ENCODE results near the gene IGFLR1. TPM values are rescaled to one million over a fixed set of nuclear protein-coding genes. Genes with fewer than 3 reads are reported as not detected.
A peak's percentile ranks its signal among the peaks of the same experiment; 100 is the strongest.

IGFLR1 gene
- total and polyA plus RNA-seq, 9 of the 15 experiments (the other 6 are each of a cell fraction or from before 2014, with no cell fraction given), result 1.0 to 14.3 (median 4.6) TPM

DNA sequence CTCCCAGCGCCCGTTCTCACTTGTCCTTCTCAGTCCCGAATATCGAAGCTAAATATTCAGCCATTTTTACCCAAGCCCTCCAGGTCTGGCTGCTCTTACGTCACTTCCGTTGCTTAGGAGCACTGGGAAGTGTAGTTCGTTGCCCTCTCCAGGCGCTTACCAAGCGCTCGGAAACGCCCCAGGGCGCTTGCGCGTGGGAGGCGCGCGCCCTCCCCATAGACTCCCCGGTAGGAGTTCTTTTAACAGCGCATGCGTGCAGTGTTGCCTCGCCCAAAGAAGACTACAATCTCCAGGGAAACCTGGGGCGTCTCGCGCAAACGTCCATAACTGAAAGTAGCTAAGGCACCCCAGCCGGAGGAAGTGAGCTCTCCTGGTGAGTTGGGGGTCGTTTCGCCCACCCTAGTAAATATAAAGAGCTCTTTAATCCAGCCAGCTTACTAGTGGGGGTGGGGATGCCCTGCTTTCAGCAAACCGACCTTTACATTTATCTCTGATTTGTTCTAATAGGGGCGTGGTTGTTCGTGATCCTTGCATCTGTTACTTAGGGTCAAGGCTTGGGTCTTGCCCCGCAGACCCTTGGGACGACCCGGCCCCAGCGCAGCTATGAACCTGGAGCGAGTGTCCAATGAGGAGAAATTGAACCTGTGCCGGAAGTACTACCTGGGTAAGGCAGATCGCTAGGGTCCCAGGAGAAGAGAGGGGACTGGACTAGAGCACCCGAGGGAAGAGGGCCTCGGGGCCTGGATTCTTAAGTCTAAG lies 3.3 kb upstream of the IGFLR1 start, which contains the start of the genes PSENEN and U2AF1L4 (continued):
- TF ChIP-seq, protein P1, sequence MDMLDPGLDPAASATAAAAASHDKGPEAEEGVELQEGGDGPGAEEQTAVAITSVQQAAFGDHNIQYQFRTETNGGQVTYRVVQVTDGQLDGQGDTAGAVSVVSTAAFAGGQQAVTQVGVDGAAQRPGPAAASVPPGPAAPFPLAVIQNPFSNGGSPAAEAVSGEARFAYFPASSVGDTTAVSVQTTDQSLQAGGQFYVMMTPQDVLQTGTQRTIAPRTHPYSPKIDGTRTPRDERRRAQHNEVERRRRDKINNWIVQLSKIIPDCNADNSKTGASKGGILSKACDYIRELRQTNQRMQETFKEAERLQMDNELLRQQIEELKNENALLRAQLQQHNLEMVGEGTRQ (CRISPR knock-in tag; IDR thresholded peaks at IDR 0.05), result no peak
- no peak for TF ChIP-seq RB1 (IDR thresholded peaks at IDR 0.05; ENCODE audit: low read depth)
- TF ChIP-seq ELF4 (CRISPR knock-in tag; IDR thresholded peaks at IDR 0.05), result no peak
- TF ChIP-seq NFXL1 (CRISPR knock-in tag; IDR thresholded peaks at IDR 0.05), result no peak
- no peak for TF ChIP-seq RAD51 (IDR thresholded peaks at IDR 0.05; ENCODE audit: borderline replicate concordance, low read depth)
- peak; percentile 46; the same call in 1 of the 2 replicates for TF ChIP-seq SPI1 (IDR thresholded peaks at IDR 0.05; ENCODE audit: borderline replicate concordance, low read depth, low read length)
- TF ChIP-seq ZFP1 (CRISPR knock-in tag; IDR thresholded peaks at IDR 0.05), result no peak
- TF ChIP-seq NCOA6 (IDR thresholded peaks at IDR 0.05), result no peak
- no peak for TF ChIP-seq EHMT2 (IDR thresholded peaks at IDR 0.05)
- TF ChIP-seq ZNF668 (CRISPR knock-in tag; IDR thresholded peaks at IDR 0.05), result no peak
- no peak for TF ChIP-seq TCF3 (CRISPR knock-in tag; IDR thresholded peaks at IDR 0.05)
- TF ChIP-seq, protein P2, sequence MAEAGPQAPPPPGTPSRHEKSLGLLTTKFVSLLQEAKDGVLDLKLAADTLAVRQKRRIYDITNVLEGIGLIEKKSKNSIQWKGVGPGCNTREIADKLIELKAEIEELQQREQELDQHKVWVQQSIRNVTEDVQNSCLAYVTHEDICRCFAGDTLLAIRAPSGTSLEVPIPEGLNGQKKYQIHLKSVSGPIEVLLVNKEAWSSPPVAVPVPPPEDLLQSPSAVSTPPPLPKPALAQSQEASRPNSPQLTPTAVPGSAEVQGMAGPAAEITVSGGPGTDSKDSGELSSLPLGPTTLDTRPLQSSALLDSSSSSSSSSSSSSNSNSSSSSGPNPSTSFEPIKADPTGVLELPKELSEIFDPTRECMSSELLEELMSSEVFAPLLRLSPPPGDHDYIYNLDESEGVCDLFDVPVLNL (CRISPR knock-in tag; IDR thresholded peaks at IDR 0.05; ENCODE audit: low read depth), result no peak
- no peak for TF ChIP-seq DMBX1 (CRISPR knock-in tag; IDR thresholded peaks at IDR 0.05; ENCODE audit: borderline replicate concordance)
- TF ChIP-seq ERF (CRISPR knock-in tag; IDR thresholded peaks at IDR 0.05), result no peak
- TF ChIP-seq, protein P3, sequence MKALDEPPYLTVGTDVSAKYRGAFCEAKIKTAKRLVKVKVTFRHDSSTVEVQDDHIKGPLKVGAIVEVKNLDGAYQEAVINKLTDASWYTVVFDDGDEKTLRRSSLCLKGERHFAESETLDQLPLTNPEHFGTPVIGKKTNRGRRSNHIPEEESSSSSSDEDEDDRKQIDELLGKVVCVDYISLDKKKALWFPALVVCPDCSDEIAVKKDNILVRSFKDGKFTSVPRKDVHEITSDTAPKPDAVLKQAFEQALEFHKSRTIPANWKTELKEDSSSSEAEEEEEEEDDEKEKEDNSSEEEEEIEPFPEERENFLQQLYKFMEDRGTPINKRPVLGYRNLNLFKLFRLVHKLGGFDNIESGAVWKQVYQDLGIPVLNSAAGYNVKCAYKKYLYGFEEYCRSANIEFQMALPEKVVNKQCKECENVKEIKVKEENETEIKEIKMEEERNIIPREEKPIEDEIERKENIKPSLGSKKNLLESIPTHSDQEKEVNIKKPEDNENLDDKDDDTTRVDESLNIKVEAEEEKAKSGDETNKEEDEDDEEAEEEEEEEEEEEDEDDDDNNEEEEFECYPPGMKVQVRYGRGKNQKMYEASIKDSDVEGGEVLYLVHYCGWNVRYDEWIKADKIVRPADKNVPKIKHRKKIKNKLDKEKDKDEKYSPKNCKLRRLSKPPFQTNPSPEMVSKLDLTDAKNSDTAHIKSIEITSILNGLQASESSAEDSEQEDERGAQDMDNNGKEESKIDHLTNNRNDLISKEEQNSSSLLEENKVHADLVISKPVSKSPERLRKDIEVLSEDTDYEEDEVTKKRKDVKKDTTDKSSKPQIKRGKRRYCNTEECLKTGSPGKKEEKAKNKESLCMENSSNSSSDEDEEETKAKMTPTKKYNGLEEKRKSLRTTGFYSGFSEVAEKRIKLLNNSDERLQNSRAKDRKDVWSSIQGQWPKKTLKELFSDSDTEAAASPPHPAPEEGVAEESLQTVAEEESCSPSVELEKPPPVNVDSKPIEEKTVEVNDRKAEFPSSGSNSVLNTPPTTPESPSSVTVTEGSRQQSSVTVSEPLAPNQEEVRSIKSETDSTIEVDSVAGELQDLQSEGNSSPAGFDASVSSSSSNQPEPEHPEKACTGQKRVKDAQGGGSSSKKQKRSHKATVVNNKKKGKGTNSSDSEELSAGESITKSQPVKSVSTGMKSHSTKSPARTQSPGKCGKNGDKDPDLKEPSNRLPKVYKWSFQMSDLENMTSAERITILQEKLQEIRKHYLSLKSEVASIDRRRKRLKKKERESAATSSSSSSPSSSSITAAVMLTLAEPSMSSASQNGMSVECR (CRISPR knock-in tag; IDR thresholded peaks at IDR 0.05), result peak; percentile 73; the same call in 1 of the 2 replicates
- TF ChIP-seq, protein P4, sequence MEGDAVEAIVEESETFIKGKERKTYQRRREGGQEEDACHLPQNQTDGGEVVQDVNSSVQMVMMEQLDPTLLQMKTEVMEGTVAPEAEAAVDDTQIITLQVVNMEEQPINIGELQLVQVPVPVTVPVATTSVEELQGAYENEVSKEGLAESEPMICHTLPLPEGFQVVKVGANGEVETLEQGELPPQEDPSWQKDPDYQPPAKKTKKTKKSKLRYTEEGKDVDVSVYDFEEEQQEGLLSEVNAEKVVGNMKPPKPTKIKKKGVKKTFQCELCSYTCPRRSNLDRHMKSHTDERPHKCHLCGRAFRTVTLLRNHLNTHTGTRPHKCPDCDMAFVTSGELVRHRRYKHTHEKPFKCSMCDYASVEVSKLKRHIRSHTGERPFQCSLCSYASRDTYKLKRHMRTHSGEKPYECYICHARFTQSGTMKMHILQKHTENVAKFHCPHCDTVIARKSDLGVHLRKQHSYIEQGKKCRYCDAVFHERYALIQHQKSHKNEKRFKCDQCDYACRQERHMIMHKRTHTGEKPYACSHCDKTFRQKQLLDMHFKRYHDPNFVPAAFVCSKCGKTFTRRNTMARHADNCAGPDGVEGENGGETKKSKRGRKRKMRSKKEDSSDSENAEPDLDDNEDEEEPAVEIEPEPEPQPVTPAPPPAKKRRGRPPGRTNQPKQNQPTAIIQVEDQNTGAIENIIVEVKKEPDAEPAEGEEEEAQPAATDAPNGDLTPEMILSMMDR (IDR thresholded peaks at IDR 0.05 in 2 of 3, conservative IDR thresholded peaks at IDR 0.05 in 1 of 3; ENCODE audit: insufficient read depth in 2 of 3, low read depth in 1 of 3, low read length in 3 of 3), result 0 out of 6 replicates have a peak, but pooled peaks of 1 of the 3 experiments have one; percentile 1
- TF ChIP-seq CEBPB (tag; IDR thresholded peaks at IDR 0.05), result no peak
- no peak for TF ChIP-seq ZNF695 (CRISPR knock-in tag; IDR thresholded peaks at IDR 0.05)
